SIG-M5 treated with dmso at 0.1 percent for 504 hours (cell line): ENCODE measurements around the gene GBA2.

Experiments
- DNase-seq: peaks from one replicate; lab custom pipeline; 2025; ENCODE audit not compliant: unreplicated experiment; lab: John Stamatoyannopoulos, UW

GBA2 gene

DNA sequence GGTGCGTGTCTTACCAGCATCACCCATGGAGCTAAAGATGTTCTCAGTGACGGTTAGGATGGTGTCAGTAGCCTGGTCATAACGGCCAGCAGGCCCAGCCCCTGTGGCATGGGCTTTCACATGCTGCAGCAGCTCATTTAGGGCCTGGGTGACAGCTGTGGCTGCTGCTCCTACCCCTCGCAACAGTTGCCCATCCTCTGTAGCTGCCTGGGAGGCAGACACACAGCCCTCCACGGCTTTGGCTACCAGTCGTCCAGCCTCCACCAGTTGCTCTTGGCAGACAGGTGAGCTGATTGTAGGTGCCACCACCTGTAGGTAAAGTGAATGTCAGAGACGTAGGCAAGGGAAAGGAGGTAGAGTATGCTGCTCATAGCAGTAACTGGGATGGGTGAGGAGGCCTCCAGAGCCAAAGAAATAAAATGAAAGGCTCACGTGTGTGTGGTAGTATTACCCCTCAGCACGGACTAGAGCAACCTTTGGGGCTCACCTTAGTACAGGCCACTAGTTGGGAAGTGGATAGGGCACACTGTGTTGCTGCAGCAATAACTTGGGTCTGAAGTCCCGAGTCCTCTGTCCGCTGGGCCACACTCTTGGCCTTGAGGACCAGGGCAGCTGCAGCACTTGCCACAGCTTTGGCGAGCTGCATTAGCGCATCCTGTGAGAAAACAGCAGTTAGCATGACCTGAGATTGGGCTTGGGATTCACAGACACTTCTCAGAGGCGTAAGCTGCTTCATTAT, 31.7 kb downstream of the GBA2 start:
- DNase-seq = no peak

DNA sequence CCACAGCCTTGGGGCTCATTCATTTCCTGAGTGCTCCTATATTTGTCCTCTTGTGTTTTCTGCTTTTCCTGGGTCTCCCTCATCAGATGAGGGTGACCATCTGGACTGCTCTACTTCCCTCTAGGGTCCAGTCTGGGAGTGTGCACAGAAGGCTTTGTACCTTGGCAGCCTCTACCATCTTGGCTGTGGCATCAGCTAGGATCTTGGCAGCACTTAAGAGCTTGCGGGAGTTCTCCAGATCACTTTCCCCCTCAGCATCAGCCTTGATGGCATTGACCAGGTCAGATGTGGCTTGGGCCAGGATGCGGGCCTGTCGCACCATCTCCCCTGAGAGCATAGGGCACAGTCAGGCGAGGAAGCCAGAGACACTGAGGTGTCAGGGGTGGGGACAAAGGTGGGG, 32.8 kb downstream of the GBA2 start:
- DNase-seq = no peak

DNA sequence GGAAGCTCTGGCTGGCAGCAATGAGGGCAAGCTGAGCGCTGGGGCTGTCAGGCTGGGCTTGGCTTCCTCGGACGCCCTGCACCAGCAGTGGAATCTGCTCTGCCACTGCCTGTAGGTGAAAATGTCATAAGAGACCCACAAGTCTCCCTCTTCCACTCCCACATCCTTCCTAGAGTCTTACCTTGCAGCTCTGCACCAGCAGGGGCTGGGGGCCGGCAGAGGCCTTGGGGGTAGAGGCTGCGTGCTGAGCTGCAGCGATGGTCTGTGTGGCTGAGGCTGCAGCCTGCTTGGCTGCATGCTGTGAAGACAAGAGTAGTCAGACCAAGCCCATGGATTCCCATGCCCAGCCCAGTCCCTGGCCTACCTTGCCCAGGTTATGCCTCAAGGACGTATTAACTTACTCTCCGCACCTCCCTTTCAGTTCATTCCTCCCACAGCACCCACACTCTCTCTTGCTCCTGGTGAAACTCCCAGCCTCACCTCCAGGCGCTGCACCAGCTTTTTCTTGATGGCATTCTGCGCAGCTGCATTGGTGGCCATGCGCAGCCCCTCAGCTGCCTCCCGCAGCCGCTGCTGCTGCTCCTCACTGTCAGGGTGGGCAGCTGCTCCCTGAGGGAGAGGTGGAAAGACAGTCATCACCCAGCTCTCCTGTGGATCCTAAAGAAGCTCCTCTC, 34.3 kb downstream of the GBA2 start:
- DNase-seq = no peak

DNA sequence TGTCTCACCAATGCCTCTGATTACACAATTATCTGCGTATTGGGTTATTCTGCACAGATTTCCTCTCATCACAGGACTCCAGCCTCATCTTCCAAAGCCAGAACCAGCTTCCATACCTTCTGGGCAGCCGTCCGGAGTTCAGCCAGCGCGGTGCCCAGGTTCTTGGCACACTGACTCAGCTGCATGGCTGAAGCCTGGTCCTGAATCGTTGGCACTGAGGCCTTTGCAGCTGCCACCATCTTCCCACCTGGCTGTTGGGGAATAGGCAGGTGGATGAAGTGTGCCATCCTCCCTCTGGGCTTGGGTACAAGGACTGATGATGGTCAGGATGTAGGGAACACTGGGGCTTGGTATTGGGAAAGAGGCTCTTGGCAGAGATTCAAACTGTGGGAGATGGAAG, 34.9 kb downstream of the GBA2 start:
- no peak for DNase-seq

DNA sequence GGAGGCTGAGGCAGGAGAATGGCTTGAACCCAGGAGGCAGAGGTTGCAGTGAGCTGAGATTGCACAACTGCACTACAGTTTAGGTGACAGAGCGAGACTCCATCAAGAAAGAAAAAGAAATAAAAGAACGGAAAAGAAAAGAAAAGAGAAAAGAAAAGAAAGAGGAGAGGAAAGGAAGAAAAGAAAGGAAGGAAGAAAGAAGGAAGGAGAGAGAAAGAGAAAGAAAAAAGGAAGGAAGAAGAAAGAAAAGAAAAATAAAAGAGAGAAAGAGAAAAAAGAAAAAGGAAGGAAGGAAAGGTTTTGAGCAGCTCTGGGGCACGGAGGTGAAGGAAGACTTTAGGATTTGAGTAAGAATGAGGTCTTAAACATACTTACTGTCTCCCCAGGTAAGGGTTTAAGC, 35.5 kb downstream of the GBA2 start:
- no peak for DNase-seq

DNA sequence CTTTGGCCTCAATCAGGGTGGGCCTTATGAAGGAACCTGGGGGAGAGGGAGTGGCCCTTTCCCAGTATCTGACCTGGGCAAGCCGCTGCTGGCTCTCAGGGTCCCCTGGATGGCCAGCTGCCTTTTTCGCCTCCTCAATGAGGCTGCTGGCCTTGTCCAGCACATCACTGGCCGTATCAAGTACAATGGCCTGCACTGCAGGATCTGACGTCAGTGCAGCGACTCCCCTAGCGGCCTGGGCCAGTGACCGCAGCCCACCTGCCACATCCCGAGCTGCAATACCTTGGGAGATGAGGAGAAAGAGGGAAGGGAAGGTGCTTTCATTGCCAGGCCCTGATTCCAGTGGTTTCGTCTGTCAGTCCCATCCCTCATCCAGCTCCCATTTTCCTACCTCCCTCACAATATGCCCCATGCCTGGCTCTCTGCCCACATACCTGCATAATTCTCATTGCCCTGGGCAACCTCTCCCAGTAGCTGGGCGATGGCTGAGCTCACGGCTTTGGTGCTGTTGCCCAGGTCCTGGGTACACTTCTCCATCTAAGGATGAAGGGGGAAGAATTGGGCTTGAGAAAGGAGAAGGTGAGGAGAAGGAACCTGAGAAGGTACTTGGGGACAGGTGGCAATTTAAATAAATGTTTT, 36.1 kb downstream of the GBA2 start:
- no peak for DNase-seq

DNA sequence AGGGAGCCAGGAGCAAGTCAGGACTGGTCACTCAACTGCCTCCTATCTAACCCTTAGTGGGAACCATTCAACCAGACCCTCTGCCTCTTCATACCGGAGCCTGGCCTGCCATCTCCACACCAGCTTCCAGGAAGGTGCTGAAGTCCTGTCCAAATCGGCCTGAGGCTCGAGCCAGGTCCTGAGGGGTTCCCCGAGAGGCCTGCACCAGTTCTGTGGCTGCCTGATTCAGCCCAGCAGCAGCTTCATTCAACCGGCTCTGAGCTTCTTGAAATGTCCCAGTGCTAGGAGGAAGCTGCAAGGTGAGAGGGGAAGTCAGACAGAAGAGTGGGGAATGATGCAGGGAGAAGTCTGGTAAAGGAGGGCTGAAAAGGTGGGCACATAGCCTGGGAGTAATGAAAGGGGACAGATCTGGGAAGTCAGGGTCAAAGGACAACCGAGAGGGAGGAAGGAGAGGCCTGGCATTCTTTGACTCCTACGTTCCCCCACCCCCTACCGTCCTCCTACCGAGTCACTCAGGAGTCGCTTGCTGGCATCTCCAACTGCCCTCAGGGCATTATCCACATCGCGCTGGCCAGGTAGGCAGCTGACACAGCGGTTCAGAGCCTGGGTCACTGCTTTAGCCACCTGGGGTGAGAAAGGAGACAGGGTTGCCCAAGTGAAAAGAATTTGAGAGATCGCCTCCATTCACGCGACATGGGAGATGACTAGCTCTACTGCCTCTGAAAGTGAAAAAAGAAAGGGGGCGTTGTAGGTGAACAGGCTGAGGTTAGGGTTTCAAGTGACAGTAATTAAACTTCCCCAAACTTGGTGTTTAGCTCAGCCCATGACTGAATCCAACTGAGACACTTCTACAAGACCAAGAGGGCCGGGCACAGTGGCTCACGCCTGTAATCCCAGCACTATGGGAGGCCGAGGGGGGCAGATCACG, 37.3 kb downstream of the GBA2 start:
- no peak for DNase-seq

DNA sequence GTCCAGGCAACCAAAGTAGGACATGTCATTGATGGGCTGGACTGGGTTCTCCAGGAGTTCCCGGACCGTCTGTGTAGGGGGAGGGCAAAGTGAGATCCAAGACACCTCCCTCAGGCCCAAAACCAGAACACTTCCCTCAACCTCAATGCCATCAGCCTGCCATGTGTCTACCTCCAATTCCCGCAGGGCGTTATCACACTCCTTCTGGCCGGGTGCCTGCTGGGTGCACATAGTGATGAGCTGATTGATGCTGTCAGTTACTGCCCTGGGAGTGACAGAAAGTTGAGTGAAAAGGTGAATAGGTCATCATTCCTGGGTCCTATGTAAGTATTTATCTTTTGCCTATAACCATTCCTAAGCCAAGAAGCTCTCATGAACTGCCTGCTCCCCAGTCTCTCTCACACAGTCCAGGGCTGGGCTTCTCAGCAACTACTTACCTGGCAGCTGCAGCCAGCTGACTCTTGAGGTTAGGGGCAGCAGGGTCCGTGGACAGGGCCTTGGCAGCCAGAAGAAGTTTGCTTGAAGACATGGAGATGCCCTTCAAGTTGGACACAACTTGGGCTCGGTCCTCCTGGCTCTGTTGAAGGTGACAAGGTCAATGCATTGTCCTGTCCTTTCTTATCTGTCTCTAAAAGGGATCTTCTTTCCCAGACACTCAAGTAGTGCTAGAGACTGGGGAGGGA, 38.1 kb downstream of the GBA2 start:
- no peak for DNase-seq

DNA sequence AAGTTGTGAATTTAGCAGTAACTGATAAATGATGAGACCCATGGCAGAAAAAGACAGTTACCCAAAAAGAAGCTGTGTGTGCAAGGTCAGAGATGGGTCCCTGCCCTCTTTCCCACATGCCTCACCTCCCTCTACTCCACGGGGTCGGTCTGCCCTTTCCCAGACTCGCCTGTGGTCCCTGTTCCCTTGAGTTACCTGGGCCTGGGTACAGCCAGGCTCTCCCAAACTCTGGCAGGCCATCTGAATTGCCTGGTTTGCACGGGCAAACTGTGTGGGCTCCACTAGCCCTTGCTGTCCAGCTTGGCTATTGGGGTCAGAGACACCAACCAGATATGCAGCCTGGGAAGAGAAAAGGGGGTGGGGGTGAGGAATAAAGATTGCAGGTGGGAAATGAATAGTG, 40.9 kb downstream of the GBA2 start:
- no peak for DNase-seq

DNA sequence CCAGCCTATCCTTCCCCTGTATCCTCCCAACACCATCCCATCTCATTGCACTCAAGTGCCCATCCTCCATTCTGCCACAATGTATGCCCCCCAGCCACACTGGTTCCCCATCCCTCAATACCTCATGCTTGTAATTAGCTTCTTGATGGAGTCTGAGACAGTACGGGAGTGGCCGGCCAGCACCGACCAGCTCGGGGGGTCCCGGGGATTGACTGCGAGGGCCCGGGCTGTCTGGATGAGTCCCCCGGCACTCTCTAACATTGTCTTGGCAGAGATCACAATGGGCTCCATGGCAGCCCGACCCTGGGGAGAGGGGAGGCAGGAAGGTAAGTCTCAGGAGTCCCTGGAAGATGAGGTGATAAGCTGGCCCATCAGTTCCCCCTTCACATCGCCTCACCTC, 42.1 kb downstream of the GBA2 start:
- DNase-seq = no peak

DNA sequence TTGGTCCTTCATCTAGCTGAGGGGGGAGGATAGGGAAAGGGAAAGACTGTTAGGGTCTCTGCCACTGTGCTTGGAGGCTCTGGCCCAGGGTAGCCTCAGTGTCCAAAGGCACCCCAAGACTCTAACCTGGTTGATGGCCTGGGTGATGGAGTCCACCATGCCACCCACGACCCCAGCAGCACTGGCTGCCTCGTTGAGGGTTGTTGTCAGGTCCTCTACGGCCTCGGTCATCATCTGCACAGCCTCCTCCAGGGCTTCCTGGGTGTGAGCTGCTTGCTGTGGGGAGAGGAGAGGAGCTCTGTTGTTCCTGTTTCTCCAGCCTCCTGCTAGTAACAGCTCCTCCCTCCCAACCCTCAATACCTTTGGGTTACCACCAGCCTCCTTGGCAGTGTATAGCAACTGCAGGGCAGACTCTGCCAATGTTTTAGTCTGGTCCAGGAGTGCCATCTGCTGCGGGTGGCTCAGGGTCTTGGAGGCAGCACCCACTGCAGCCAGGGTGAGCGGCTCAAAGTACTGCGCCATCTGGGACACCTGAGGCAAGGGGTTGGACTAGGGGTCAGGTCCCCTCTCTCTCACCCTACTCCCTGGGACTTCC, 43.1 kb downstream of the GBA2 start:
- DNase-seq = no peak

DNA sequence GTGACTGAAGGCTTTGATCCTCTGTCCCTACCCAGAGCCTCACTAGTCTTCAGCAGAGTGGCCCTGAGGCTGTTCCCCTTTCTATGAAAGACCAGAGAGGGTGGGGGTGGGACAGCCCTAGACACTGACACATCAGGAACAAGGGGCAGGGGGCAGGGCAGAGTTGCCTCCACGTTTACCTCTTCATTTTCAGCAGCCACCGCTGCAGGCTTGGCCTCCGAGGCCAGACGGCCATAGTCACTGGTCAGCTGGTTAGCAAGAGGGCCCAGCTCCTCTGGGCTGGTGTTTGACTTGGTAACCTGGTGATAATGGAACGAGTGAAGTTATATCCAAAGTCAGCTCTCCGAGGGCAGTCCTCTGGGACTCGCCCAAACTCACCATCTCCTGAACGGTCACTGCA, 43.7 kb downstream of the GBA2 start:
- no peak for DNase-seq

DNA sequence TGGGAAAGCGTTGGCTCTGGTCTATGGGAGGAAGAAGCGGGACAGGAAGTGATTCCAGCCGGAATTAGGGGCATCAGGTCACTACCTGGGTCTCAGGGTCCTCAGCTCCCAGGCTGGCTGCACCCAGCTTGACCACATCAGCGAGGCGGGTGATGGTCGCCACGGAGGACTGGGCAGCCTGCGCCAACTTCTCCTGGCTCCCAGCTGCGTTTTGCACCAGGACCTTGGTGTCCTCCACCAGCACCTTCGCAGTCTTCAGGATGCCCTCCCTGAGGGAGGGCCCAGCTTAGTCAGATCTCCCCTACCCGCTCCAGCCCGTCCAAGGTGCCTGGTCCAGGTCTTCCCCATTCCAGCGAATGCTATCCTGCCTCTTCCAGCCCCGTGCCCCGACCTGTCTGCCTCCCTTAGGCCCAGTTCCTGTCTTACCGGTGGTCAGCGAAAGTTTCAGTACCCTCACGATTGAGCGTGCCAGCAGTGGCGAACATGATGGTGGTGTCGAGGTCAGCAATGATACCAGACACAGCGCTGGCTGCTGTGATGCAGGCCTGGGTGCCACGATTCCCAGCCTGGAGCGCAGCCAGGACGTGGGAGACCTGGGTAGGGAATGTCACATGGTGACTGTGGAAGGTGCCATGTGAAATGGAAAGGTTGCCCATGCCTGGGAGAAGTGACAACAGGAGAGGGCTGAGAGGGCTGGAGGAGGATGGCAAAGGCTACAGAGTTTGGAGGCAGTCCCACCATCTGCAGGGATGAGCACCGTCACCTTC, 44.9 kb downstream of the GBA2 start:
- no peak for DNase-seq

DNA sequence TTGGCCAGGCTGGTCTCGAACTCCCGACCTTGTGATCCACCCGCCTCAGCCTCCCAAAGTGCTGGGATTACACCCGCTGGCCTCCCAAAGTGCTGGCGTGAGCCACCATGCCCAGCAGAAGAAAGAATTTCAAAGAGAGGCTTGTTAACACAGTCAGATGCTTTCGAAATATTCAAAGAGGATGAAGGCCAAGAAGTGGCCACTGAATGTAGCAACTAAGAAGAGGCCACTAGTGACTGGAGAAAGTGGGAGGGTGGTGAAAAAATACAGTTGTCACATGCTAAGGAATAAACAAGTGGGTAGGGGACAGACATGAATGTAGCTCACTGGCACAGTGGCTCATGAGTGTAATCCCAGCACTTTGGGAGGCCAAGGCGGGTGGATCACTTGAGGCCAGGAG, 46.3 kb downstream of the GBA2 start:
- no peak for DNase-seq

DNA sequence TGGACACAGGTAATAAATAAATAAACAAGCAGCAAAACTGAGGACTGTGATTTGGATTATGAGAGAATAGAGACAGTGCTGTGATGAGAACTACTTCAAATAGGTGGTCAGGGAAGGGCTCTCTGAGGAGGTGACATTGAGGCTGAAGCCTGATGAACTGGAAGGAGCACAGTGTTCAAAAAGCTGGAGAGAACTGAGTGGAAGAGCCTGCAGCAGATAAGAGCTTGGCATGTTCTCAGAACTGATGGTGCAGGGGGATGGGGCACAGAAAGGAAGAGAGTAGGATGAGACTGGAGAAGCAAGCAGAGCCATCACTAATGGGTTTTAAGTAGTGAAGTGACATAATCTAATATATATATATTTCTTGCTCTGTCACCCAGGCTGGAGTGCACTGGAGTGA, 48.1 kb downstream of the GBA2 start:
- no peak for DNase-seq

DNA sequence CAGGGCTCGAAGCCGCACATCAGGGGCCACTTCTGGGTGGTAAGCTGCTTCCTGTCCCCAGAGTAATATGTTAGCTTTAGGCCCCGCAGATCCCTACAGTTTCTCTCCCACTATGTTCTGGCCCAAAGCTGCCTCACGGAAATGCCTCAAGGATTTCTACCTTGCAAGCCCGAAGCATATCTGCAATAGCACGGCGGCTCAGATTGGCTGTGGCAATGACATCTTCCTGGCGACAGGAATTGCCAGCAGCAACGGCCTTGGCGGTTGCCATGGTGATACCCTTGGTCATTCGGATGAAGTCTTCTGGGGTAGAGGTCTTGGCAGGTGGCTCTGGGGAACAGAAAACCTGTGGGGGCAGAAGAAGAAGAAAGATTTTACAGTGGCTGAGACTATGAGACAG, 49.0 kb downstream of the GBA2 start:
- DNase-seq = no peak

DNA sequence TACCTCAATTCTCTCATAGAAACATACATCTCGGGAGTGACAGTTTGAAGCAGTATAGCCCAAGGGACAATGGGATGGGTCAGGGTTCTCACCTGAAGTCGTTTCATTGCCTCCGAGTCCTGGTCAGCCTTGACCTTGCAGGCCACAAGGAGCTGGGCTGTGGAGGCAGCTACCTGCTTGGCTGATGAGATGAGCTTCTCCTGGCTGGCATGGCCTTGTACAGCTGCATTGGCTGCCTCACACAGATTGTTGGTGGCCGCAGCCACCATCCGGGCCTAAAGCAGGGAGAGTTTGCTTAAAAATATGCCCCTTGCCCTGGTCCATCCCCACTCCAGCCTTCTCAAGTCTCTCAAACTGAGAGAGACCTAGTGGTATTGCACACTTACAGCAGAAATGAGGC, 50.8 kb downstream of the GBA2 start:
- DNase-seq = no peak

DNA sequence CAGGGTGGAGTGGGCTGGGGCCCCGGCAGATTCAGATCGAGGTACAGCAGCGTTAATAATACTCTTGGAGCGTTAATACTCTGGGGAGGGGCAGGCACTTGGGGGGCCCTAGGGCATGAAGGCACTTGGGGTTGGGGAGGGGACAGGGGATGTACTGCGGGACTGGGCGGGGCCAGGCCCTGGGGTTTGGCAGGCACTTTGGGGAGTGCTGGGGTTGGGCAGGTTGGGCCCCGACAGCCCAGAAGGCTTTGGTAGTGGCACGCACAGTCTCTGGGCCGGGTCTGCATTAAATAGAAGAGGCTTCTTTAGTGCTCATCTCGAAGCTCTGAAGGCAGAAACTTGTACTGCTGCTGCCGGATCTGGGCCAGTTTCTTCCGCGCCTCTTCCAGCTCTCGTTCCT, 51.5 kb downstream of the GBA2 start:
- DNase-seq = no peak

DNA sequence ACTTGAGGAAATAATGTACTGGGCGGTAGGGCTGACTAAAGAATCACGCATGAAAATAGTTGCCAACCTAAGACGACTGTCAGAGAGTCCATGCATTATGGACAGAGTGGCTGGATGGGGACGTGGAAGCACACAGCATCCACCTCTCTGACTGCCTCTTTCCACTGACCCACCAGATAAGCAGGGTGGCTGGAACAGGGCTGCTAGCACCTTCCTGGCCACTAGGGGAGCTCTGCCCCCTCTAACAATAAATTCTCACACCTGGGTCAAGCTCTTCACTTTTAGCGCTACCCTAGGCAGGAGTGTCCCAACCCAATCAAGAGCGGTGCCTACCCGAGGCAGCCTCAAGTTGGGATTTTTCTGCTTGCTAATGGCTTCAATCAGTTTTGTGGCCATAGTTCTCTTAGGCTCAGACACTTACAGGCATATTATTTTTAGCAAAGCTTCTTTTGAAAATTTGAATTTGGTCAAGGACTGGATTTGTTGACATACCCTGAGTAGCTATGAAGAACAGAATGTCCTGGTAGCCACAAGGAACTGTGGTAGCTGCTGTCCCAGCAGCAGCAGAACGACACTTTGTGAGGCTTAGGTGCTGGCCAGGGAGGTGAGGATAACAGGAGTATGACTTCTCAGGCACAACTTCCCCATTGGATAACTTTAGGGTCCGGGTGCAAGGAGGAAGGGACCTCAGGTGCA, 52.4 kb downstream of the GBA2 start:
- DNase-seq = peak; percentile 33
